SW 1271 (cell line): ENCODE measurements around the gene FIGNL2.

Source experiments
- DNase-seq, 2 experiments: peaks; one replicate each; lab custom pipeline; 2025; lab: John Stamatoyannopoulos, UW

The FIGNL2 gene

DNA sequence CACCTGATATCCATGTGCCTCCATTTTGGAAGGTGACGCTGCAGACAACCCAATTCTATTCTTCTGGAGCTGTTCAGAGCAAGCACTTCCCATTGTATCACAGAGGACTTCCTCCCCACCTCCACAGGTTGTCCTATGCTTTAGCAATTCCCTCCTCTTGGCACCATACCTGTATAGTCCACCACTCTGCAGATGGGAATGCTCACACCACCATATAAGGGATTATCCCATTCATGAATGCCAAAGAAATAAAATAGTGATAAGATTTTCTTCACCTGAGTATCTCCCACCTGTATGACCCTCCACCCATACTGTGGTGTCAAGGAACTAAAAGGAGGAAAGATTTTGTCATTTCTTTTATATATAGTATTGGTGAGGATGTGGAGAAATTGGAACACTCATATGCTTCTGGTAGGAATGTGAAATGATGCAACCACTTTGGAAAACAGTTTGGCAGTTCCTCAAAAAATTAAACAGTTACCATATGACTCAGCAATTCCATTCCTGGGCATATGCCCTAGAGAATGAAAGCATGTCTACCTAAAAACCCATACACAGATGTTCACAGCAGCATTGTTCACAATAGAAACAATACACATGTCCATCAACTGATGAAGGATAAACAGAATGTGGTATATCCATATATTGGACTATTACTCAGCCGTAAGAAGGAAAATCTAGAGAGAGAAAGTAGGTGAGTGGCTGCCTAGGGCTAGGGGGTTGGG is 75.2 kb downstream of the FIGNL2 start:
- peak in 1 of 2 experiments; percentile 25 for DNase-seq

DNA sequence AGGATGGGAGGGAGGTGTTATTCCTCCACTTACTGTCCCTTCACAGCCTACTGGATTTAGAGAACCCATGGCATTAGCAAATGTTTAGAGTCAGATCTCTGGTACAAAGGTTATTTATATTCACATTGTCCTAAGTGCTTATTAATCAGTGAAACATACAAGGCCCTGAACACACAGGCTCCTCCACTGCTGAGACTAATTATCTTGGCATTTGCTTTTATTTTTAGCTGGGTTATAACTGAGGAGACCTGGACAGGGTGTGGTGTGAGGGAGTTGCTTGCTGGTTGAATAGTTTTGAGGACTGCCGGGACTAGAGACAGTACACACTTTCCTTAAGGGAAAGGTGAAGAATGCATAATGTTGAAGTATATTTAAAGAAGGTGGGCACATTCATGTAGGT is 77.5 kb downstream of the FIGNL2 start:
- no peak for DNase-seq
